ENCODE measurements around the gene HNRNPU.

HNRNPU gene

GRCh38 chr1:244896550-244896949 lies 32.2 kb upstream of the HNRNPU start:
- Histone ChIP-seq H3K36me3 (no peaks in the 10 kb centered on the region), H3K4me3 (ENCODE audit: low read depth, low read length) (no peak overlapping the region), H3K4me1 (no peaks in the 10 kb centered on the region), H3K27me3 (no peaks in the 10 kb centered on the region), H3K9me3 (no peaks in the 10 kb centered on the region)
- no peak for TF ChIP-seq CTCF (IDR thresholded peaks at IDR 0.05; ENCODE audit: low read depth, low read length)
- no peak for DNase-seq

GRCh38 chr1:244893836-244894235 lies 29.5 kb upstream of the HNRNPU start:
- TF ChIP-seq CTCF (IDR thresholded peaks at IDR 0.05; ENCODE audit: low read depth, low read length) = no peak
- Histone ChIP-seq H3K4me1 (no peaks in the 10 kb centered on the region), H3K36me3 (no peaks in the 10 kb centered on the region), H3K4me3 (ENCODE audit: low read depth, low read length) (no peak overlapping the region), H3K9me3 (no peaks in the 10 kb centered on the region), H3K27me3 (no peaks in the 10 kb centered on the region)
- no peak for DNase-seq

GRCh38 chr1:244887281-244887680 lies 22.9 kb upstream of the HNRNPU start:
- no peaks in the 10 kb centered on the region for H3K9me3 ChIP-seq
- no peaks in the 10 kb centered on the region for H3K27me3 ChIP-seq
- H3K4me1 ChIP-seq = no peaks in the 10 kb centered on the region
- DNase-seq = no peak
- no peak overlapping the region for H3K4me3 ChIP-seq (ENCODE audit: low read depth, low read length)
- H3K36me3 ChIP-seq = no peaks in the 10 kb centered on the region
- TF ChIP-seq CTCF (IDR thresholded peaks at IDR 0.05; ENCODE audit: low read depth, low read length) = no peak

- Histone ChIP-seq H3K9me3 (no peaks in the 10 kb centered on the region), H3K27me3 (no peaks in the 10 kb centered on the region), H3K4me1 (no peaks in the 10 kb centered on the region), H3K36me3 (no peaks in the 10 kb centered on the region), H3K4me3 (ENCODE audit: low read depth, low read length) (no peak overlapping the region)
- TF ChIP-seq CTCF (IDR thresholded peaks at IDR 0.05; ENCODE audit: low read depth, low read length) = no peak
- DNase-seq = no peak
Observed at GRCh38 chr1:244881552-244882280, 17.4 kb upstream of the HNRNPU start.

- no peaks in the 10 kb centered on the region for H3K9me3 ChIP-seq
- H3K27me3 ChIP-seq = no peaks in the 10 kb centered on the region
- no peak for DNase-seq
- H3K4me1 ChIP-seq = no peaks in the 10 kb centered on the region
- TF ChIP-seq CTCF (IDR thresholded peaks at IDR 0.05; ENCODE audit: low read depth, low read length) = no peak
- H3K4me3 ChIP-seq (ENCODE audit: low read depth, low read length) = no peak overlapping the region
- H3K36me3 ChIP-seq = no peaks in the 10 kb centered on the region
Observed at GRCh38 chr1:244878681-244879080, 14.3 kb upstream of the HNRNPU start.

- Histone ChIP-seq H3K9me3 (no peaks in the 10 kb centered on the region), H3K27me3 (no peaks in the 10 kb centered on the region), H3K4me3 (ENCODE audit: low read depth, low read length) (no peak overlapping the region), H3K4me1 (no peaks in the 10 kb centered on the region), H3K36me3 (no peaks in the 10 kb centered on the region)
- no peak for DNase-seq
- no peak for TF ChIP-seq CTCF (IDR thresholded peaks at IDR 0.05; ENCODE audit: low read depth, low read length)
Observed at GRCh38 chr1:244876228-244876910, 12.0 kb upstream of the HNRNPU start.
